Stimulated activated CD4-positive, alpha-beta T cell treated with anti-CD3 and anti-CD28 coated beads, Interleukin-4, amount 100 ng/mL, for 4 hours (primary cell): ENCODE measurements around the gene SETD4.

Experiments used
- DNase-seq, 2 experiments: peaks; one replicate each; pipeline ENCODE4 v3.0.0-alpha.2; 2020

SETD4 gene

DNA sequence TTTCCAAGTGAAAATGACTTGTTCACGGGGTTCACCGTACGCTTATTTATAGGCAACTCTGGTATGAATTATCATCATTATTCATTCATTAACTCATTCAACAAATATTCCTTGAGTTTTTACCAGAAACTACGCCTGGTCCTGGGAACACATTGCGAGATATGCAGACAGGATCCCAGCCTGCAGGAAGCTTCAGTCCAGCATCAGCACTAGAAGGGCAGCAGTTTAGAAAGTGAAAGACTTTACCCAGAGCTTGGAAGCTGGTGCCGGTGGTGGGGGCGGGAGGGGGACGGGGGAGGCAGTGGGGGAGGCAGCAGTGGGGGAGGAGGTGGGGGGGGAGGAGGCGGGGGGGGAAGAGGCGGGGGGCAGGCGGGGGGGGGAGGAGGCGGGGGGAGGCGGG, 55.9 kb downstream of the SETD4 start:
- DNase-seq = no peak

DNA sequence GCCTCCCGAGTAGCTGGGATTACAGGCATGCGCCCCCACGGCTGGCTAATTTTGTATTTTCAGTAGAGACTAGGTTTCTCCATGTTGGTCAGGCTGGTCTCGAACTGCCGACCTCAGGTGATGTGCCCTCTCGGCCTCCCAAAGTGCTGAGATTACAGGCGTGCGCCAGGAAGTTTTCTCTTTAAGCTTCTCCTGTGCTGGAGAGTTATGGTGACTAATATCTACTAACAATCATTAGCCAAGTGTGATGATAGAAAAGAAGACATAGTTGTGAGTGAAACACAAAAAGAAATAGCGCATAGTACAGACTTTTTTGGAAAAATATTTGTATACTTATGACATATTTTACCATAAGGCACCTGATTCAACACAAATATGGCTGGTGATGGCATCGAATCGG, 56.5 kb downstream of the SETD4 start:
- no peak for DNase-seq

DNA sequence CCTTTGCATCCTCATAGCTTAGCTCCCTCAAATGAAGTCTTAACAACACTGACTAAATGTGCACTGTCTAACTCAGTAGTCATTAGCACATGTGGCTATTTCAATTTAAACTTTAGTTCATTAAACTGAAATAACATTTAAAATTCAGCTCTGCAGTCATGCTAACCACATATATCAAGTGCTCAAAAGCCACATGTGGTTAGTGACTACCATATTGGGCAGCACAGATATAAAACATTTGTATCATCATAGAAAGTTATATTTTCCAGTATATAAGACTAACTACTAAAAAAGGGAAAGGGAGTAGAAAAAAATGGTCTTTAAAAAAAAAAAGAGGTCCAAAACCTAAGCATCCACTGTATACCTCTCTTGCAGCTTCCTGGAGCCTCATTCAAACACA, 64.1 kb downstream of the SETD4 start:
- DNase-seq = no peak

DNA sequence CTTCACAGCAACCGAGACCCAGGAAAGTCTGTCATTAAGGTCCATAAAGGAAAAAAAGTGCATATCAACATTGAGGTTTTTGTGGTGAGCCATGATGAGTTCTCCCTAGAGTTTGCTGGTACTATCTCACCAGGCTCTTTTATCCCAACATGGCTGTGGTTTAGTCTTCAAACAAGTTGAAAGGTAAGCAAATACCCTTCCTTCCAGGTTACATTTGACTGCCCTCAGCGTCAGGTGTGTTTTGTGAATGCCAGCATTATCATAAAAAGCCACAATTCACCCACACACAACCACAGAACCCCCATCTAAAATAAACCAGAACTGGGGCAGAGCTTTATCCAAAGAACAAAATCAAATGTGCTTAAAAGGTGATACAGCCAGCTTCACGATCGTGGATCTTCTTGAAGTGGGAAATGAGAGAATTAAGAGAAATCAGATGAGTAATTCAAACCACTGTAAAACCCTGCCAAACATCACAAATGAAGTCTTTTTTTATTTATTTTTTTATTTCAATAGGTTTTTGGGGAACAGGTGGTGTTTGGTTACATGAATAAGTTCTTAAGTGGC, 64.7 kb downstream of the SETD4 start:
- DNase-seq = no peak

DNA sequence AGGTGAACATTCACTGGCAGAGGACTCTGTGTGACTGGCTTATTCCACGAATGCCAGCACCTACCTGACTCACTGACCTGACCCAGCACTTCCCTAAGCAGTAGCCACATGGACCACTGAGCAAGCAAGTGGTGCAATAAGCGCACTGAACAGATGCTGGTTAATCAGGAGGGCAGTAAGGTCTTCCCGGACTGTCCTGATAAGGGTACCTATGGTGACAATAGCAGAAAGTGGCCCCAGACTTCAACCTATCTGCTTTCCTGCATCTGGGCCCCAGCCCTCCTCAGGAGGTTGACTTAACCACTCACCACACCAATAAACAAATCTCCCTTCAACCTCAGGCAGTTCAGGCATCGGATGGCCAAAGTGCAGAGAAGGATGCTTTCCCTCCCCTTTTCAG, 65.7 kb downstream of the SETD4 start:
- no peak for DNase-seq

DNA sequence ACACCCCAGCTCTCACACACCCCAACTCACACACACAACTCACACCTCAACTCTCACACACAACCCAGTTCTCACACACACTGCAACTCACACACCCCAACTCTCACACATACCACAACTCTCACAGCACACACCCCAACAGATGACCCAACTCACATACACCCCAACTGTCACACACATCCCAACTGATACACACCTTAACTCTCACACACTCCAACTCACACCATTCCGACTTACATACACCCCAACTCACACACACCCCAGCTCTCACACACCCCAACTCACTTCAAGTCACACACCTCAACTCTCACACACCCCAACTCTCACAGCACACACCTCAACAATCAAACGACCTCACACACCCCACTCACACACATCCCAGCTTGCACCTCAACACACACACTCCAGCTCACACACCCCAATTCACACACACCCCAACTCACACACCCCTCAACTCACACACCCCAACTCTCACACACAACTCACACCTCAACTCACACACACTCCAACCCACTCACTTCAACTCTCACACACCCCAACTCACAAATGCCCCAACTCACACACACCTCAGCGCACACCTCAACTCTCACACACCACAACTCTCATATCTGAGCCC, 66.3 kb downstream of the SETD4 start:
- no peak for DNase-seq

DNA sequence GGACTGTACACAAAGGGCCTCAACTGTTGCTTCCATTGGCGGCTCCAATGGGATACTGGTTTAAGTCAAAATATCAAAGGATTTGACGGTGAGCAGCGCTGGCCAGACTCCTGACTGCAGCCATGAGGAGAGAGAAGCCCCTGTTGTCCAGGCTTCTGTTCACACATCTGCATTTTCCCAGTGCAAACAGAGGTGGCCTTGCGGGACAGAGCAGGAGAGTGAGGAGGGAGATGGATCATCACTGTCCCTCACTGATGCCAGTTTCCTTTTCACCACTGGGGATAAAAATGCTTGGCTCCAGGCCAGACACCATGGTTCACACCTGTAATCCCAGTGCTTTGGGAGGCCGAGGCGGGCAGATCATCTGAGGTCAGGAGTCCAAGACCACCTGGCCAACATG, 69.2 kb downstream of the SETD4 start:
- DNase-seq = no peak

DNA sequence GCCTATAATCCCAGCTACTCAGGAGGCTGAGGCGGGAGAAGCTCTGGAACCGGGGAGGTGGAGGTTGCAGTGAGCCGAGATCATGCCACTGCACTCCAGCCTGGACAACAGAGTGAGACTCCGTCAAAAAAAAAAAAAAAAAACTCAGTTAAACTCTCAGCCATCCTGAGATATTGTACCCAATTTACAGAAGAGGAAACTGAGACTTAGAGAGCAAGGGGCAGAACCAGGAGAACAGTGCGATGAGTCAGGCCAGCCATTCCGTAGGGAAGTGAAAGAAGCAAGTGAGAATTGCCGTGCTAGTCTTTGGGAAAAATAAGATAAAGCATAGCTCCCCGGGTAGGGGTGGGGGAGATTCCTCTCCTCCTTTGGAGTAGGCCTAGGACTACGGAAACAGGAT, 69.7 kb downstream of the SETD4 start:
- no peak for DNase-seq

DNA sequence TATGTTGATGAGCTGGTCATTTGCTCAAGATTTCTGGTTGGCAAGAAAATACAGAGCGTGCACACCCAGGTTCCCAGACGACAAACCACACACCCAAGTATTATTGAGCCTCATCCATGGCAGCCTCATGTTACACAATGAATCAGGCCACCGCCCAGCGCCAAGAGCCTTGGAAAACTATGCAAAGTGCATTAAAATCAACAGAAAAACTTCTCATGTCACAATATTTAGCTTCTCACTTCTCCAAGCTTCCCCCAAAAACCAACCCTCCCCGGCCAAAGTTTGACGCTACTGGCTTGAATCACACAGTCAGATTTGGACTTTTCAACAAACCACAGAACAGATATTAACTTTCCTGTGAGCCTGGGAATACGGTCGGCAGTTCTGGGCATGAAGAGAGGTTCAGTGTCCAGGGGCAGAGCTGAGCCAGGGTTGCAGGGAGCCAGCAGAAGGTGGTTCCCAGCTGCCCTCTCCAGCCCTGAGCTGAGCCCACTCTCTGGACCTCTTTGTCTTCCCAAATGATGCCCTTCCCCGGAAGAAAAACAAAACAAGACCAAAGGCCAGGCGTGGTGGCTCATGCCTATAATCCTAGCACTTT, 71.1 kb downstream of the SETD4 start:
- no peak for DNase-seq

DNA sequence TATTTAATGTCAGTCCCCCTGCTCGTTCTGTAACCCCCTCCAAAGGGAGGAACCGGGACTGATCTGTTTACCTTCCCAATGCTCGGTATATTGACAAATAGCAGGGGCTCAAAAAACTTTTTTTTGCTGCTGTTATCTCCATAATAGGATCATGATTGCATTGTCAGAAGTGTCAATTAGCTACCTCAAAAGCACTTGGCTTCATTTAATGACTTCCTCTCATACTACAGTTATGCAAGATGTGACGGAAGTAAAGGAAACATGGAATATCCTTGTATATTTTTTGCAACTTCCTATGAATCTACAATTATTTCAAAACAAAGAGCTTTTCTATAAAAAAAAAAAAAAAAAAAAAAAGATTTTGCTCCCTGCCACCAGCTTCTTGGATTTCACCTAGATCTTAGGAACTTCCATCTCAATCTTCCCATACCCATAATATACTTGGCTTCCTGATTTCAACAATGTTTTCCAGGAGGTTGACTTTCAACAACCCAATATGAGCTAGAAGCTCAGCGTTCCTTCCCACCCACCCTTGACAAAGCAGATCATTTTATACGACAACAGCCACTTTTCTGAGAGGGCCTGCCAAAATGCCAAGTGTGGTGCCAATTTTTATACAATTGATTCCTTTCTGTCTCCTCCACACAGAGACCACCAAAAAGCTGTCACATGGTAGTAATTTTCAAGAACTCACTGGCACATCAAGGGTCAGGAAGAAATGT, 71.7 kb downstream of the SETD4 start:
- no peak for DNase-seq

DNA sequence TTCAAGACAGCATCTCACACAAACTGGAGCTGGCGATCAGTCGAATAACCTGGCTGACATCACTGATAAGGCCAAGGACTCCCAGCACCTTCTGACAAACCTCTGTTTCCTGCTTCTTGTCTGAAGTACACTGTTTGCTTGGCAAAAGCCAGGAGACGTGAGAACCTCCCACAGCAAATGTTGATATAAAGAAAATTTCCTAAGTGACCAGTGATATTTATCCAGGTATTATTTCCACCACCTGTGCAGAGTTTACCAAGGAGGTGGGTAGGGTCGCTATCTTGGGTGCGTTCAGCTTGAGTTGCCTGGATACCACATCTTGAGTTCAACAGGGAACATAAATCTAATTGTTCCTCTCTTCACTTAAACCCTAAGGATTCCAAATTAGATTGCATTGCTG, 72.9 kb downstream of the SETD4 start:
- DNase-seq = no peak

DNA sequence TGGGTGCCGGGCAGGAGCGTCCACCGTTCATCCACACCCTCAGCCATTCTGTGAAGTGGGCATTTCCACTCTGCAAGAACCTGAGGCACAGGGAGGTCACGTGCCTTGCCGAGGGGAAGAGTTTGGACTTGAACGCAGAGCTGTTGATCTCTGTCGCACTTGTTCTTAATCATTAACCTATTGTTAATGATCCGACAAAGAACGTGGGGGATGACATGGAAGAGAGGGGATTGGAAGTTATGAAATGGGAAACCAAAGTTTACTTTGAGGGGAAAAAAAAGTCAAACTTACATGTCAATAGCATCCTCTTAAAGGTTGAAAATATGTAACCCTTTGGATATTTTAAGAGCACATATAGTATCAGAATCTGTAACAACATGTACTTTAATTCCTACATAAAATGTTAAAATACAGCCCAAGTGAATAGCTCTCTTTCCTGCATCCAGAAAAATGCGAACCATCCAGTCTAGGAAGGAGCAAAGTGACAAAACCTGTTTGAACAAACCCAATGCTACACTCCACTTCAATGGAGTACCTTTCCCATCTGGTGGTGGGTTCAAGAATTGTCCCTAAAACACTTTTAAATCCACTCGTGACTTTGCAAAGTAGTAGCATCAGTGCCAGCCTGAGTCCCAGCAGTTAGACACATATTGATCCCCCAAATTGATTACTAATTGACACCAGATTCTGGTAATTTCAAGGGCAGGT, 75.5 kb downstream of the SETD4 start:
- DNase-seq = no peak
